HG03457 (cell line): ENCODE results near the gene IRF2.
"Not testable (repeated sequence)": the region's sequence is repeated elsewhere in the genome, so short reads cannot be mapped to it uniquely, and the experiment has no call there.

Experiments
- ATAC-seq: cut with Tn5 transposase; IDR thresholded peaks from one replicate; pipeline ENCODE4 v1.9.1; 2021; ENCODE audit warnings: moderate number of reproducible peaks; ENCODE audit not compliant: unreplicated experiment

The IRF2 gene

DNA sequence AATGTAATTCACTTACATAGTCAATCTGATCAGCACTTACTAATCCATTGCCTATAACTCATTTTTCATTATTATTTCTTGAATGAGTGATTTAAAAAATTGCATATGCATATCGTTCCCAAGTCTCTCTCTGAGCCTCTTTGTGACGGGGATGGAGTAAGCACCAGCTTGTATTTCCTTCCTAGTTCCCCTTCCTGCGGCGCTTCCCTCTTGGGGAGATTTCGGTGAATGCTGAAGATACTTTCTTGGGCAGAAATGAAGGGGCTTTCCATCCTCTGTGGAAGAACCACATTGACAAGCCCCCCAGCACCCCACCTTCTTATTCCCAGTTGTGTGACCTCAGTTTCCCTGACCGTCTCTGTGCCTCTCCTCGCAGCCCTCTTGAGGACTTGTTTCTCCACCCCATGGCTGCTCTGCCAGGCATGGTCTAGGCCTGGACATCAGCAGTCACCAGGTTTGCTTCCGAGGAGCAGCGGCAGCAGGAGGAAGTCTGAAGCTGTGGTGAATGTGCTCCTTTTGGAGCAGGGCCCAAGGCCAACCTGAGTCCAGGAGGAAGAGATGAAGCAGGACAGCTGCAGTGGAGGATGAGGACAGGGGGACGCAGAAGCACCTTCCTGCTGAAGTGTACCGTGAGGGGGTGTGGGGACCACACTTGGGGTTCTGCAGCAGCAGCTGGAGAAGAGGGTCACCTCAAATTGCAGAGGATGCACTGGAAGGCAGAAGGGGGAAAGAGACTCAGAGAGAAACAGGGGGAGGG, 124.9 kb downstream of the IRF2 start:
- ATAC-seq: no peak

DNA sequence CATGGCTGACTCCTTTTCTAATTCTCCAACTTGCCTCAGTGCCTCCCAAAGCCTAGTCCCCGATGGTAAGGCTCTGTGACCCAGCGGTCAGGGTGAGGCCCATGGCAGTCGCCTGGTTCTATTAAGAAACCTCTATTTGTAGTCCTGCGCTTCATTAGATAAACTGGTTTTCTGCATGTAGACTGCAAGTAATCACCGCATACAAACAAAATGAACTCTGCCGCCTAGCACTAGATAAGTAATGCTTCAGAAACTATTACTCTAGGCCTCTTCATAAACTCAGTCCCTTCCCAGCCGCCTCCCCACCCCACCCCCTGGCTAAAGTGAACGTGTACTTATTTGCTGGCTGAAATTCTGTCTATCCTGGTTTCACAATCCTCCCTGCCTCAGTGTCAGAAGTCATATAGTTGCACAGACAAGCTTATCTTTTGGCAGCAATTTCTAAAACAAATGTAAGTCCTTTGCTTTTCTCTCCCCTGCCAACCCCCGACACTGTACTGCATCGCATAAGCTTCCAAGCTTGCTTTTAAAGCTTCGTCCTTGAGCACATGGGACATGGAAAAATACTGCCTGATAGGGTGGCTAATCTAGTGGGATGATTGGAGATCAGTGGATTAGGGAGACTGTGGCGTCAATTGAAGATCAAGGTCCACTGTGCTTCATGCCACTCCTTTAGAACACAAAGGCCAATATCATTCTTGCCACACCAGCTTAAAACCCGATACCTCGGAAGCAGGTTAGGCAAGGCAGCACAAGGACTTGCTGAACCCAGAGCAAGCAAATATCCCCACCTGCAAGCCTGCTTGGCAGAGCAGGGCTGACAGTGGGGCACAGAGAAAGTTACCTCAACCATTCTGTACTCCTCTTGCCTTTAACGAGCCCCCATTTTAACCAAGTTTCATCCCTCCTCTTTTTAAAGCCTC, 125.8 kb downstream of the IRF2 start:
- ATAC-seq: no peak

DNA sequence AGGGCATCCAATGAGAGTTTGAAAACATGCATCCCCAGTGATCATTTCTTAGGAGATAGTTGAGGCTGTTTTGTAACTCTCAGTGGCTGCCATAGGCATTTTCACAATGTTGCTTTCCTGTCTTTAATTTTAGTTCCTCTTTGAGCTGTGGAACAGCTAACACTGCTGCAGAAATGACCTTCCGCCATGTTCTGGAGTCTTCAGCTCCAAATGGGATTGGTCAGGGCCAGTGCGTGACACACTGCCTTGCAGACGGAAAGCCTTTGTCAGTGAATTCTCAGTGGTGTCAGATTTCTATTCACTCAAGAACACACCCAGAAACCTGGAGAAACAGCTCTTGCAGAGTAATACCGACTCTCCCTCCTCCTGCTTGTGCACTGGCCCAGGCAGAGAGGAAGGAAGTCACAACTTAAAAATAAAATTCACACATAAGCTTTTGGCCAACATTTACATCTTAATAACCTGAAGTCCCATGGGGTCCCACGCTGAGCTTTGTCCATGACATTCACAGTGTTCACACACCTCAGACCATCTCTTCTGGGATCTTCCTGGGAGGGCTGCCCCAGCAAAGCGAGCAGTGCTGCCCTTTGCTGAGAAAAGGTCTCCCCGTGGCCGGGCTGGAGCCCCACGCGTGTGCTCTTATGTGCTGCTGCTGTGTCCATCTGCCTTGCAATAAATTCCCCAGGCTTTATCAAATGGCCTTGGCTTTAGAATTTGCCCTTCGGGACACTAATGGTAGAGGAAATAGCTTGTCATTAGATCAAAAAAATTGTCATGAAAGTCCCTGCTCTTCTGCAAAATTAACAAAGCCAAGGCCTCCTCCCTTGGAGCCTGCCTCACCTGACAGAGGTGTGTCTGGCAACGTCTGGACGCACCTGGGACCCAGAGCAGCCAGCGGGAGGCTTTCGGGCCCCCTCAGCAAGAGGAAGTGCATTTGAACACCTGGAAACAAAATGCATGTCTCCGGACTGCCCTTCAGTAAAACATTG, 126.8 kb downstream of the IRF2 start:
- peak; percentile 73 for ATAC-seq

- no peak for ATAC-seq
These were observed 127.7 kb downstream of the IRF2 start for GRCh38 chr4:184346682-184347081.

DNA sequence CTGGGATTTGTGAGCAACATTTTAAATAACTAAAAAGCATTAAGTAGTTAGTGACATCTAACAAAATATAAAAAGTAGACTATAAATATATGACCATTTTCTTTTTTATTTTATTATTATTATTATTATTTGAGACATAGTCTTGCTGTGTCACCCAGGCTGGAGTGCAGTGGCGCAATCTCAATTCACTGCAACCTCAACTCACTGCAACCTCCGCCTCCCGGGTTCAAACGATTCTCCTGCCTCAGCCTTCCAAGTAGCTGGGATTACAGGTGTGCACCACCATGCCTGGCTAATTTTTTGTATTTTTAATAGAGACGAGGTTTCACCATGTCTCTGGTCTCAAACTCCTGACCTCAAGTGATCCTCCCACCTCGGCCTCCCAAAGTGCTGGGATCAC, 128.1 kb downstream of the IRF2 start:
- ATAC-seq: not testable (repeated sequence)

GRCh38 chr4:184345573-184345922, 128.8 kb downstream of the IRF2 start:
- ATAC-seq: no peak

DNA sequence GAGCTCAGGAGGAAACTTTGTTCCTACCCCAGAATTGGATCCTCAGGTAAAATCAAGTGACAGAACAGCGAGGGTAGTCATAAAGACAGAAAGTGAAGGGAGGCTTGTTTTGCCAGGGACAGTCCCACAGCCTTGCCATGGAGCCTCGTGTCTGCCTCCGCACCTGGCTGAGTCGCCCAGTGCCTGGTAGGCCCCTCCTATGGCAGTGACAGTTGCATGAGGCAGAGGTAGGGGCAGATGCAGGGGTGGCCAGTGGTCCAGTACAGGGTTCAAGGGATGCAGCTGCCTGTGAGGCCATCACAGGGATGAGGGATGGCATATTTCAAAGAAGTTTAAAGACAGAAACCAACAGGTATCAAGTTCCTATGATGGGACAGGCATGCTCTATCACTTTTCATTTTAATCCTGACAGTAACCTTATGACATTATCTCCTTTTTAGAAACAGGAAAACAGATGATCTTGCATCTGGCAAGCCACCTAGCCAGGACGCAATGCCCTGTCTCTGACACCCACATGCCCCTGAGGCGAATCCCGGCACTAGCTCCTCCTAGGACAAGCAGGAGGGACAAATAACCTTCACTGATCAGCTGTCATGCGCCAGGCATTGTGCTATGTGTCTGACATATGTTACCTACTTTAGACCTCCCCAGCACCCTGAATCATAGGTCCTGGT, 129.3 kb downstream of the IRF2 start:
- ATAC-seq: no peak

- ATAC-seq: no peak
These were observed 129.9 kb downstream of the IRF2 start for GRCh38 chr4:184344435-184344834.

GRCh38 chr4:184343502-184344177, 130.7 kb downstream of the IRF2 start:
- ATAC-seq: peak; percentile 36

DNA sequence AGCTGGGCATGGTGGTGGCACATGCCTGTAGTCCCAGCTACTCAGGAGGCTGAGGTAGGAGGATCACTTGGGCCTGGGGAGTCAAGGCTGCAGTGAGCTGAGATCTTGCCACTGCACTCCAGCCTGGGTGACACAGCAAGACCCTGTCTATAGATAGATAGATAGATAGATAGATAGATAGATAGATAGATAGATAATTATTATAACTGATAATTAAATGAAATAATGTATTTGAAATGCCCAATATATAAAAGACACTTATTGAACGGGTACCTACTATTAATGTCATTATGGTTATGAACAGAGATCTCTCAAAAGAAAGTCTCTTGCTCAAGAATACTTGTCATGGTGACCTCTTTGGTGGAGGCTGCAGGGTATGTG, 131.5 kb downstream of the IRF2 start:
- ATAC-seq: not testable (repeated sequence)

DNA sequence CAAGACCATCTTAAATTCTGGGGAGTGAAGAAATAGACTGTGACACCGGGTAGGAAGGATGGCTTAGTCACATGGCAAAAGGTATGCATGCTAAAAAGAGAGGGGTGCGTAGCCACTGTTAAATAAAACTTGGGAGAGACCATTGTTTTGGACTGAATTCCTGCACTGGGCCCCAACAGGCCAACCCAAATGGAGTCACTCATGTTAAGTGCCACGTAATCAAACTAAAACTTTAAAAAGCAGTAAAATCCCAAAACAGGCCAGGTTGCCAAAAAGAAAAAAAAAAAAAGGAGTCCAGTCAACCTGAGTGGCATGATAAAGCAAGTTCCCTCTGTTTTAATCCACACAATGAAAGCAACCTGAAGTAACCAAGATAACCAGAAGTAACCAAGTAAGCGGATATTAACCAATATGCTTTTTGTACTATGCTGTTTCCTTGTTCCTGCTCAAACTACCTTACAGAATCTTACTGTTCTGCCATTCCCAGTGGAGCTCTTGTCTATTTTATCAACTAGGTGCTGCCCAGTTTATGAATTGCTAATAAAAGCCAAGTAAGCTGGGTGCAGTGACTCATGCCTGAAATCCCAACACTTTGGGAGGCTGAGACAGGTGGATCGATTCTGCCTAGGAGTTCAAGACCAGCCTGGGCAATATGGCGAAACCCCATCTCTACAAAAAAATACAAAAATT, 132.0 kb downstream of the IRF2 start:
- no peak for ATAC-seq

DNA sequence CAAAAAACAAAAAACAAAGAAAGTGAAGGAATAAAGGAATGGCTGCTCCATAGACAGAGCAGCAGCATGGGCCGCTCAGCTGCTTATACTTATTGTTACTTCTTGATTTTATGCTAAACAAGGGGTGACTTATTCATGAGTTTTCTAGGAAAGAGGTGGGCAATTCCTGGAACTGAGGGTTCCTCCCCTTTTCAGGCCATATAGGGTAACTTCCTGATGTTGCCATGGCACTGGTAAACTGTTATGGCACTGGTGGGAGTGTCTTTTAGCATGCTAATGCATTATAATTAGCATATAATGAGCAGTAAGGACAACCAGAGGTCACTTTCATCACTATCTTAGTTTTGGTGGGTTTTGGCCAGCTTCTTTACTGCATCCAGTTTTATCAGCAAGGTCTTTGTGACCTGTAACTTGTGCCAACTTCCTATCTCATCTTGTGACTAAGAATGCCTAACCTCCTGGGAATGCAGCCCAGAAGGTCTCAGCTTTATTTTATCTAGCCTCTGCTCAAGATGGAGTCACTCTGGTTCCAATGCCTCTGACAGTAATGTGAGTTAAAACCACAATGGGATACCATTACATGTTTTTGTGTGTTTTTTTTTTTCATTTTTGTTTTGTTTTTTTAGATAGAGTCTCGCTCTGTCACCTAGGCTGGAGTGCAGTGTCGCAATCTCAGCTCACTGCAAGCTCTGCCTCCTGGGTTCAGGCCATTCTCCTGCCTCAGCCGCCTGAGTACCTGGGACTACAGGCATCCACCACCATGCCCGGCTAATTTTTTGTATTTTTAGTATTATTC, 134.8 kb downstream of the IRF2 start:
- ATAC-seq: not testable (repeated sequence)

DNA sequence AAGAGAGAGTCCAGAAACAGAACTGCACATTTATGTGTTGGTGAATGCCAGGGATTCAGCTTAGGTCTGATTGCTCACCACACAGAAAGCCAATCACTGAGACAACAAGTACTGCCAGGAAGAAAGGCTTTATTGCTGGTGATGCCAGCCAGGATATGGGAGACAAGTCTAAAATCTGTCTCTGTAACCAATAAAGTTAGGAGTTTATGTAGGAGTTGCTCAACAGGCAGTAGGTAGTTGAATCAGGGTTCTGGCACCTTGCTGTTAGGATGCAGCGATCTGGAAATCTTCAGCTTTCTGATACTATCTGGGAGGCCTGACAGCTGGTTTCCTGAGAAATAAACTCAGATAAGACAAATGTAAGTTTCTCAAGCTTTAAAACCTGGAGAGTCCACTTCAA, 136.4 kb downstream of the IRF2 start:
- no peak for ATAC-seq
